Right cardiac atrium (tissue), 5 donors: ENCODE data around the gene CPNE4. TPM values are rescaled to one million over a fixed set of nuclear protein-coding genes. Genes with fewer than 3 reads are reported as not detected.
A peak's percentile ranks its signal among the peaks of the same experiment; 100 is the strongest.

ENCODE experiments used
- ATAC-seq, 2 donors: fragments of 200-7000 bp; cut with Tn5 transposase; one replicate each; pipeline versions ENCODE4 v1.8.0 to v1.9.1; 2020; ENCODE audit warnings: moderate library complexity in 2 of 2, mild to moderate bottlenecking in 1 of 2
- DNase-seq, 3 donors: peaks; one replicate each; pipeline ENCODE4 v3.0.0-alpha.2; 2020
- H3K27ac ChIP-seq: one replicate; pipeline ENCODE4 v1.5.1; 2013; ENCODE audit warnings: mild to moderate bottlenecking, low read length, control low read depth, moderate library complexity
- H3K27me3 ChIP-seq: one replicate; pipeline ENCODE4 v1.6.1; 2013; ENCODE audit not compliant: control insufficient read depth, insufficient read depth
- H3K4me1 ChIP-seq: one replicate; pipeline ENCODE4 v1.6.1; 2013; ENCODE audit warnings: low read length; ENCODE audit not compliant: control insufficient read depth, insufficient read depth
- H3K4me3 ChIP-seq: one replicate; pipeline ENCODE4 v1.5.1; 2013; ENCODE audit warnings: low read length, control low read depth
- H3K9me3 ChIP-seq: one replicate; pipeline ENCODE4 v1.6.1; 2013; ENCODE audit warnings: low read length; ENCODE audit not compliant: control insufficient read depth
- WGBS: extraction: QIAGEN DNeasy Blood & Tissue Kit; methylation state at CpG from one replicate; pipeline ENCODE4 v1.1.7; 2013; 5-methylcytosine and 5-hydroxymethylcytosine counted together
- intact Hi-C, 4 donors: fragments of 100-400 bp; cut with DNase I; formaldehyde crosslinking; loops; one replicate each; pipeline versions ENCODE4 v1.11.0 to v1.14.0; 2022 to 2023
- polyA plus RNA-seq: library from polyadenylated mRNA; stranded (reverse); fragments of 200-250 nt; gene quantifications from one replicate; pipeline ENCODE4 v1.2.3, GENCODE V29; 2013
- total RNA-seq, 4 donors: library from RNA; stranded (reverse); fragmentation: NEBNext Ultra II Directional; extraction: Animal tissue kit (Norgen Biotek cat#: 25700); gene quantifications; one replicate each; pipeline ENCODE4 v1.2.1, GENCODE V29; 2021
- donor health status: healthy with polysubstance abuse.
- donor health status: DM: no; HTN: yes; CAD: no.
- donor health status: DM: no; HTN: no; CAD: no.
- donor health status: DM: no; HTN: yes; CAD: no; lungs with severe emphysema.
- donor health status: DM: yes; HTN: yes; CAD: no.

CPNE4 gene
- total and polyA plus RNA-seq, 5 donors: 0.79 to 9.6 (median 2.1) TPM

DNA sequence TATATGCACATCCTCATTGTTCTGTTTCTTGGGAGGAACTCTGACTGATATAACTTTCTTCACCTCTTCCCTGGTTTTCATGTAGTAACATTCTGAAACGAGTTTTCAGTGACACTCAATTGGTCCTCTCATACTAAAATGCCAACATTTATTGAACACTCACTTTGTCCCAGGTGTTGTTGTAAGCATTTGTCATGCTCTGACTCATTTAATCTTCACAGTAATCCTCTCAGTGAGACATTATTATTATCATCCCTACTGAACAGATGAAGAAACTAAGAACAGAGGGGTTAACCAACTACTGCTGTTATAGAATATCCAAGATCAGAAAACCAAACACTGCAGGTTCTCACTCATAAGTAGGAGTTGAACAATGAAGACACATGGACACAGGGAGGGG is 437.9 kb downstream of the CPNE4 start:
- H3K27ac ChIP-seq: no peak overlapping the region
- H3K27me3 ChIP-seq: no peaks in the 10 kb centered on the region
- H3K4me3 ChIP-seq: no peak overlapping the region
- H3K9me3 ChIP-seq: no peaks in the 10 kb centered on the region
- ATAC-seq (no peak), DNase-seq (no peak)
- H3K4me1 ChIP-seq: no peaks in the 10 kb centered on the region
- WGBS: 61% methylated on average over 1 of the region's 1 CpG
- intact Hi-C loops: no loop called here

DNA sequence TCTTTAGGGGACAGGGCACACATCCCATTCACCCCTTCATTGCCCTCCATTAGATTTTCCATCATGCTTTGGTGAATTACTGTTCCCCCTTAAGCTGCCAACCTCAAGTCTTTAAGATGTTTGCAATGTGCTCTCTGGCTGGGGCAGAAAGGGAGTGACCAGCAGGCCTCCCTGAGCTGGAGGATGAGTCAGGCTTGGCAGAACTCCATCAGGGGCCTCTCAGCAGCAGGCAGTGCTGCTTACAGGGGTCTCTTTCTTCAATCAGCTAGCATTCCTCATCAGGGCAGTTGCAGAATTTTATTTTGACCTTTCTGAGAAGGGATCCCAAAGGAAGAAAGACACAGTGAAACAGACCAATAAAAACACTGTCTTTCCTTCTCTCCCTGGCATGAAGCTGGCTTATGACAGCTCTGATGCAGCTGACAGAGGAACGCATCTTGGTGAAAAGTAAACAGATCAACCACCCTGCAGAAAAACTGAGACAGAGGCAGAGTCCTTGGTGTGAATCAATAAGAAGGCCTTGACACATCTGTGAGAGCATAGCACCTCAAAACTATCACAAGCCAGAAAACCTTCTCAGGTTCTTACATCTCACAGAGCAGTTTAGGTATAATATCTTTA is 443.3 kb downstream of the CPNE4 start:
- 36% methylated on average over 1 of the region's 1 CpG for WGBS
- H3K27me3 ChIP-seq: no peaks in the 10 kb centered on the region
- peak in 1 of 3 donors; percentile 26 for DNase-seq
- H3K9me3 ChIP-seq: no peaks in the 10 kb centered on the region
- H3K4me1 ChIP-seq: no peaks in the 10 kb centered on the region
- intact Hi-C loops: no loop called here
- no peak for ATAC-seq
- H3K27ac ChIP-seq: no peak overlapping the region
- H3K4me3 ChIP-seq: no peak overlapping the region

DNA sequence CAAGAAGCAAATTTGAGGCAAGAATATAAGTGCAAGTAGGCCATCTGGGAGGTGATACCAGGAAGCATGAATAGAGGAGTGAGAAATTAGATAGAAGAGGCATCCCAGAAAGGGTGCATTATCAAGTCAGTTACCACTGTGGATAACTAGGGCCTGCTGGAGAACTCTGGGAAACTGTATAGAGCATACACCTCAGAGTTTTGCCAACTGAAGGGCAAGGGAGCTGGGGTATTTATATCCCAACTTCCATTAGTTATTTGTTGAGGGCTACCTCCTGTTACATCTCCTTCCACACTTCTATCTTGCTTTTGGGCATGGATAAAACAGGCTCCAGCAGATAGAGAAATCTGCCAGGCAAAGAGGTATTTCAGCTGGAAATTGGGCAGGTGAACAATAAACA is 448.5 kb downstream of the CPNE4 start:
- Histone ChIP-seq H3K27me3 (no peaks in the 10 kb centered on the region), H3K27ac (no peak overlapping the region), H3K4me1 (no peaks in the 10 kb centered on the region), H3K9me3 (no peaks in the 10 kb centered on the region), H3K4me3 (no peak overlapping the region)
- DNase-seq (no peak), ATAC-seq (no peak)
- intact Hi-C loops: no loop called here

GRCh38 chr3:131582438-131582837 is 452.4 kb downstream of the CPNE4 start:
- Histone ChIP-seq H3K9me3 (no peaks in the 10 kb centered on the region), H3K4me3 (no peak overlapping the region), H3K27ac (no peak overlapping the region), H3K4me1 (no peaks in the 10 kb centered on the region), H3K27me3 (no peaks in the 10 kb centered on the region)
- no peak for ATAC-seq
- DNase-seq: no peak
- intact Hi-C loops: no loop called here
- 96% methylated on average over 1 of the region's 1 CpG for WGBS

- Histone ChIP-seq H3K4me3 (no peak overlapping the region), H3K27ac (no peak overlapping the region), H3K9me3 (no peaks in the 10 kb centered on the region), H3K27me3 (no peaks in the 10 kb centered on the region), H3K4me1 (no peaks in the 10 kb centered on the region)
- no peak for DNase-seq
- ATAC-seq: no peak
- intact Hi-C loops: no loop called here
- WGBS: 50% methylated on average over 5 of the region's 5 CpGs
Observed at GRCh38 chr3:131568460-131568859, 466.4 kb downstream of the CPNE4 start.

GRCh38 chr3:131564812-131565211 is 470.0 kb downstream of the CPNE4 start:
- H3K27ac ChIP-seq: no peak overlapping the region
- intact Hi-C loops: no loop called here

DNA sequence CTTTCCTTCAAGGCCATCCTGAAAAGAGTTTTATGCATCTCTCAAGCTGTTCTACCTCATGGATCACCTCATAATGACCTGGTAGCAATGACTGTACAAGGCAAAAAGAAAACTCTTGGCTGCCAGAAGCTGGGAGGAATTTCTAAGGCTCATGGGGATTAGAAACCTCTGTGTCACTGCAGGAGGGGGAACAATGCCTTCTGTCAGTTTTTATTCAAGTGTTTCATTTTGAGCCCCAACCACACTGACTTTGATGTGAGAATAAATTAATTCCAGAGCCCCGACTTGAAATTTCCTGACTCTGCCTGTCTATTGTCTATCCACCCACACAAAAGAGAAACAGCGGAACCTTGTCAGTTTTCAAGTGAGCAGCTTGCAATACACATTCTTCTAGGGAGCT is 473.3 kb downstream of the CPNE4 start:
- no peak overlapping the region for H3K27ac ChIP-seq
- intact Hi-C loops: no loop called here
- WGBS: 35% methylated on average over 2 of the region's 2 CpGs
- H3K9me3 ChIP-seq: no peaks in the 10 kb centered on the region
- ATAC-seq: no peak
- H3K27me3 ChIP-seq: no peaks in the 10 kb centered on the region
- DNase-seq: no peak
- no peaks in the 10 kb centered on the region for H3K4me1 ChIP-seq
- no peak overlapping the region for H3K4me3 ChIP-seq

More at GRCh38 chr3:131564812-131565211, 470.0 kb downstream of the CPNE4 start:
- WGBS: 77% methylated on average over 4 of the region's 4 CpGs
- DNase-seq (no peak), ATAC-seq (no peak)
- H3K4me3 ChIP-seq: no peak overlapping the region
- no peaks in the 10 kb centered on the region for H3K27me3 ChIP-seq
- H3K9me3 ChIP-seq: no peaks in the 10 kb centered on the region
- no peaks in the 10 kb centered on the region for H3K4me1 ChIP-seq

- Histone ChIP-seq H3K9me3 (no peaks in the 10 kb centered on the region), H3K27me3 (no peaks in the 10 kb centered on the region), H3K4me1 (no peaks in the 10 kb centered on the region), H3K27ac (no peak overlapping the region), H3K4me3 (no peak overlapping the region)
- ATAC-seq (no peak), DNase-seq (no peak)
- intact Hi-C loops: no loop called here
- 88% methylated on average over 3 of the region's 3 CpGs for WGBS
Observed at GRCh38 chr3:131560795-131561194, 474.0 kb downstream of the CPNE4 start.

DNA sequence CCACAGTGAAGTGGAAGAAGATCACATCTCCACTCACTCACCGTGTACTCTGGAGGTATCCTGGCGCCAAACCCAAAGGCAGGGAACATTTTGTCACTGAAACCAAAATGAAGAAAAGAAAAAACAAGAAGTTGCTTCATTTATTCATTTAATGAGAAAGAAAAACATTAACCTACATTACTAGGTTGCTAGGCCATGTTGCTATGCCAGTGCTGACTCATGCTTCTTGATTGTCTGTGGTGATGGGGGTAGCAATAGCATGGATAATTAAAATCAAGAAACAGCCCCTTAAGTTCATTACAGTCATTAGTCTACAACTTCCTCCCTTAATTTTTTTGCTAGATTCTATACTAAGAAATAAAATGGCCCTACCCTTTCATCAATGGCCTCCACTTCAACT is 479.4 kb downstream of the CPNE4 start:
- H3K4me1 ChIP-seq: no peaks in the 10 kb centered on the region

DNA sequence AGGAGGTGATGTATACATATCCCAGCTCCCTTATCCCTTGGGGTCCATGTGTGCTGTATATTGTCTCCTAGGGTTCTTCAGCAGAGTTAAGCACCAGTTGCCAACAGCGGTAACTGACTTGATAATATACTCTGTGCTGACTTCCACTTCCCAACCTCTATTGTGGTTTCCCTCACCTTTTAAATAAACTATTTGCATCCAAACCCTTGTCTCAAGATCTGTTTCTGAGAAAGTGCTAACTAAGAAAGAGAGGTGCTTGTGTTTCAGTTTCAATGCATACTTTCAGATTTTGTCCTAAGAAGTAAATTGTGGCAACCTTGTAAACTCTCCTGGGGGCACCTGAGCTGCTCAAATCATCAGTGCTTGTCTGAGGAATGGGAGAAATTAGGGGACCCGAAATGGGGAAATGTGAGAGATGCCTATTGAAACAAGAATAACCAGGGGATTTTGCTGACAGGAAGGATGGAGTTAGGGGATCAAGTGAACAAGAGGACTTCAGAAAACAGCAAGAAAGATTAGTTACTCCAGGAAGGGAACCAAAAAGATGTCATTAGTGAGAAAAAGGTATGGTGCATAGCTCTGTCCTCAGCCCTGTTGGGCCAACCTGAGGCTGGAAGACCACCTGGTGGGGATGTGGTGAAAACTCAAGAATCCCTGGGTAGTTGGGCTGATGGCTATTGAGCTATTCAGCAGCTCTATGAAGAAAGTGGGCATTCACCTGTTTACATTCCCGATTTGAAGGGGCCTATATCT is 481.1 kb downstream of the CPNE4 start:
- DNase-seq (no peak), ATAC-seq (no peak)
- Histone ChIP-seq H3K4me1 (no peaks in the 10 kb centered on the region), H3K4me3 (no peak overlapping the region), H3K9me3 (no peaks in the 10 kb centered on the region), H3K27ac (no peak overlapping the region), H3K27me3 (no peaks in the 10 kb centered on the region)
- WGBS: 78% methylated on average over 3 of the region's 3 CpGs
- intact Hi-C loops: no loop called here

More for the DNA sequence above, 479.4 kb downstream of the CPNE4 start:
- no peaks in the 10 kb centered on the region for H3K9me3 ChIP-seq
- no peak overlapping the region for H3K4me3 ChIP-seq
- DNase-seq (no peak), ATAC-seq (no peak)
- intact Hi-C loops: no loop called here
- 98% methylated on average over 2 of the region's 2 CpGs for WGBS
- no peaks in the 10 kb centered on the region for H3K27me3 ChIP-seq
- H3K27ac ChIP-seq: no peak overlapping the region

DNA sequence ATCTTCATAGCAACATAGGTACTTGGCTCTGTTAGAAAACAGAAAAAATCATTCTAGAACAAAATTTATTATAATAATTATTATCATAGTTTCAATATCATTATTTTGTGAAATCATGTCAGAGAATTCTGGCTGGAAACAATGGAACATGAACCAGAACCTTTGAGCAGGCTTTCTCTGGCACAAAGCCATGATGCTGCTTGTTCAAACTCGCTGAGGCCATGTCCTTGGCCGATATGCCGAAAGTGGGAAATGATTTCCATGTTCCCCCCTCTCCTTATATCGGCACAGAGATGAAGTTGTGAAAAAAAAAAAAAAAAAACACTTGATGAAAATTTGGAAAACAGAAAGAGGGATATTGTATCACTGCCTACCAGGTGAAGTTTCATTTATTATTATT is 483.1 kb downstream of the CPNE4 start:
- DNase-seq: no peak
- Histone ChIP-seq H3K27me3 (no peaks in the 10 kb centered on the region), H3K27ac (no peak overlapping the region), H3K4me1 (no peaks in the 10 kb centered on the region), H3K9me3 (no peaks in the 10 kb centered on the region), H3K4me3 (no peak overlapping the region)
- no peak for ATAC-seq
- intact Hi-C loops: no loop called here
- 57% methylated on average over 4 of the region's 4 CpGs for WGBS
